ENCODE data around the gene PPP3R1.

- TF ChIP-seq CTCF (IDR thresholded peaks at IDR 0.05), result no peak
- TF ChIP-seq POLR2A (IDR thresholded peaks at IDR 0.05), result no peak
Observed at GRCh38 chr2:68295516-68295915, 43.2 kb upstream of the PPP3R1 start.

Data from esophagus squamous epithelium (tissue), 4 donors.